ENCODE measurements around the gene NRXN3. TPM values are rescaled to one million over a fixed set of nuclear protein-coding genes. Genes with fewer than 3 reads are reported as not detected.

NRXN3 gene
- total and polyA plus RNA-seq, 7 donors, result 0.06 to 0.74 (median 0.15) TPM

DNA sequence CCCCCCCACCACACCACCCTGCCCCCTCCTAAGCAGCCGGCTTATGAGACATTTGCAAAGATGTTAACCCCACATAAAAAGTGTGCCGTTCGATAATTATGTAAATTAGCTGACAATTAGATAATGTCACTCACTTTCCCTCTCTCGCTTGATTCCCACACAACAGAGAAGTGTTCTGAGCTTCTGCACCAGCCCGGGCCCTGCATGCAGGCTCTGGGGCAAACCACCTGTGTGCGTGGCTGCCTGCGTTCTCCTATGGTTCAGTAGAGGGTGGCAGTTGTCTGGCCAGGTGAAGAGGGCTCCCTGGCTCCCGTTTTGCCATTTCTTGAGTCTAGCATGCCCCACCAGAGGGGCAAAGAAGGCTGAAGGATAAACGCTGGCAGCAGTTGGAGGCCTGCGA lies 68.0 kb downstream of the NRXN3 start:
- WGBS, 3 donors, result 81 to 85% (median 81%) methylated on average over 10 of the region's 10 CpGs
- Histone ChIP-seq H3K4me3 (no peak overlapping the region), H3K36me3 (ENCODE audit: insufficient read depth in 1 of 2, low read depth in 1 of 2) (no peaks in the 10 kb centered on the region), H3K27me3 (ENCODE audit: insufficient read depth in 3 of 3, low read length in 2 of 3) (no peaks in the 10 kb centered on the region), H3K27ac (no peak overlapping the region), H3K9me3 (no peaks in the 10 kb centered on the region), H3K4me1 (no peaks in the 10 kb centered on the region)
- TF ChIP-seq, protein P1, sequence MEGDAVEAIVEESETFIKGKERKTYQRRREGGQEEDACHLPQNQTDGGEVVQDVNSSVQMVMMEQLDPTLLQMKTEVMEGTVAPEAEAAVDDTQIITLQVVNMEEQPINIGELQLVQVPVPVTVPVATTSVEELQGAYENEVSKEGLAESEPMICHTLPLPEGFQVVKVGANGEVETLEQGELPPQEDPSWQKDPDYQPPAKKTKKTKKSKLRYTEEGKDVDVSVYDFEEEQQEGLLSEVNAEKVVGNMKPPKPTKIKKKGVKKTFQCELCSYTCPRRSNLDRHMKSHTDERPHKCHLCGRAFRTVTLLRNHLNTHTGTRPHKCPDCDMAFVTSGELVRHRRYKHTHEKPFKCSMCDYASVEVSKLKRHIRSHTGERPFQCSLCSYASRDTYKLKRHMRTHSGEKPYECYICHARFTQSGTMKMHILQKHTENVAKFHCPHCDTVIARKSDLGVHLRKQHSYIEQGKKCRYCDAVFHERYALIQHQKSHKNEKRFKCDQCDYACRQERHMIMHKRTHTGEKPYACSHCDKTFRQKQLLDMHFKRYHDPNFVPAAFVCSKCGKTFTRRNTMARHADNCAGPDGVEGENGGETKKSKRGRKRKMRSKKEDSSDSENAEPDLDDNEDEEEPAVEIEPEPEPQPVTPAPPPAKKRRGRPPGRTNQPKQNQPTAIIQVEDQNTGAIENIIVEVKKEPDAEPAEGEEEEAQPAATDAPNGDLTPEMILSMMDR (IDR thresholded peaks at IDR 0.05), result no peak
- ATAC-seq (no peak), DNase-seq (no peak)
- intact Hi-C loops (cut with DNase I), result no loop called here

DNA sequence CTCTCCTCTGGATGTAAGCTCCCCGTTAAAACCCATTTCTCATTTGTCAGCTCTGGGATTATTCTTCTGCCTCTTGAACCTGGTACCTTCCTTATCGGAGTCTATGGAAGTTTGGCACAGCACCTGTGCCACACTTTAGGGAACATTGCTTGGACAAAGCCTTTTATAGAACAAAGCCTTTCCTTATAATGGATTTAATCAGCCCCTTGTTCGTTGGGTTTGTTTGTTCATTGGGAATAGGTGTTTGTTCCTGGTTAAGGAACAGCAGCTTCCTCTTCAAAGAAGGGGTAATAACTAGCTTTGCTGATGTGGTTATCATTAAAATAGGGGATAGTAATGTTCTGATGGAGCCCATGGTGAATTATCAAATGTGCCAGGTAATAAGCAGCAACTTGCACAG lies 70.4 kb downstream of the NRXN3 start:
- ATAC-seq, result no peak
- Histone ChIP-seq H3K4me1 (no peaks in the 10 kb centered on the region), H3K4me3 (no peak overlapping the region), H3K36me3 (ENCODE audit: insufficient read depth in 1 of 2, low read depth in 1 of 2) (no peaks in the 10 kb centered on the region), H3K27ac (no peak overlapping the region), H3K27me3 (ENCODE audit: insufficient read depth in 3 of 3, low read length in 2 of 3) (no peaks in the 10 kb centered on the region), H3K9me3 (no peaks in the 10 kb centered on the region)
- 64 to 72% (median 71%) methylated on average over 3 of the region's 3 CpGs for WGBS, 3 donors
- TF ChIP-seq, protein P1 (IDR thresholded peaks at IDR 0.05), result no peak
- no peak for DNase-seq
- intact Hi-C loops (cut with DNase I), result no loop called here

DNA sequence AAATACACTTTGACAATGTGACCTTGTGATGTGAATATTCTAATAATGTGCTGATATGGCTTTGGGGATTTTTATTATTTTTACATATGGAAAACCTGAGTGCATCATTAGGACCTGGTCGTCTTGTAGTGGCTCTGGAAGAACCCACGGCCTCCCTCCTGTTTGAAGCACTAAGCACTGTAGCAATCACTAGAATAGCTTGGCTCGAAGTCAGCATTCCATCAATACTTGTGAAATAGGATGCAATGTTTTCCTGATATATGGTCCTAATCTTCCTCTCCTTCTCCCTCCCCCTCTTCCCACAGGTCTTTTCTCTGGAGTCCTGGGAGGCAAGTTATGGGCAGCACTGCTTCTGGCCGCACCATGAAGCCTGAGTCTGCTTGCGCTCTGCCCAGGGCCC lies 71.9 kb downstream of the NRXN3 start:
- ATAC-seq (no peak), DNase-seq (no peak)
- 58 to 61% (median 60%) methylated on average over 5 of the region's 5 CpGs for WGBS, 3 donors
- no peaks in the 10 kb centered on the region for H3K9me3 ChIP-seq
- H3K27me3 ChIP-seq (ENCODE audit: insufficient read depth in 3 of 3, low read length in 2 of 3), result no peaks in the 10 kb centered on the region
- intact Hi-C loops (cut with DNase I), result no loop called here
- TF ChIP-seq, protein P1 (IDR thresholded peaks at IDR 0.05), result no peak
- H3K4me3 ChIP-seq, result no peak overlapping the region
- H3K36me3 ChIP-seq (ENCODE audit: insufficient read depth in 1 of 2, low read depth in 1 of 2), result no peaks in the 10 kb centered on the region
- H3K27ac ChIP-seq, result no peak overlapping the region
- H3K4me1 ChIP-seq, result no peaks in the 10 kb centered on the region

DNA sequence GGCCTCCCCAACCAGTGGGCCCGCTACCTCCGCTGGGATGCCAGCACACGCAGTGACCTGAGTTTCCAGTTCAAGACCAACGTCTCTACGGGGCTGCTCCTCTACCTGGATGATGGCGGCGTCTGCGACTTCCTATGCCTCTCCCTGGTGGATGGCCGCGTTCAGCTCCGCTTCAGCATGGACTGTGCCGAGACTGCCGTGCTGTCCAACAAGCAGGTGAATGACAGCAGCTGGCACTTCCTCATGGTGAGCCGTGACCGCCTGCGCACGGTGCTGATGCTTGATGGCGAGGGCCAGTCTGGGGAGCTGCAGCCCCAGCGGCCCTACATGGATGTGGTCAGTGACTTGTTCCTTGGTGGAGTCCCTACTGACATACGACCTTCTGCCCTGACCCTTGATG lies 73.0 kb downstream of the NRXN3 start:
- DNase-seq, result no peak
- no peaks in the 10 kb centered on the region for H3K27me3 ChIP-seq (ENCODE audit: insufficient read depth in 3 of 3, low read length in 2 of 3)
- H3K4me1 ChIP-seq, result no peaks in the 10 kb centered on the region
- TF ChIP-seq, protein P1 (IDR thresholded peaks at IDR 0.05), result no peak
- WGBS, 3 donors, result 91 to 92% (median 91%) methylated on average over 20 of the region's 20 CpGs
- no peaks in the 10 kb centered on the region for H3K9me3 ChIP-seq
- H3K27ac ChIP-seq, result no peak overlapping the region
- no peak for ATAC-seq
- H3K4me3 ChIP-seq, result no peak overlapping the region
- H3K36me3 ChIP-seq (ENCODE audit: insufficient read depth in 1 of 2, low read depth in 1 of 2), result no peaks in the 10 kb centered on the region
- intact Hi-C loops (cut with DNase I), result no loop called here

DNA sequence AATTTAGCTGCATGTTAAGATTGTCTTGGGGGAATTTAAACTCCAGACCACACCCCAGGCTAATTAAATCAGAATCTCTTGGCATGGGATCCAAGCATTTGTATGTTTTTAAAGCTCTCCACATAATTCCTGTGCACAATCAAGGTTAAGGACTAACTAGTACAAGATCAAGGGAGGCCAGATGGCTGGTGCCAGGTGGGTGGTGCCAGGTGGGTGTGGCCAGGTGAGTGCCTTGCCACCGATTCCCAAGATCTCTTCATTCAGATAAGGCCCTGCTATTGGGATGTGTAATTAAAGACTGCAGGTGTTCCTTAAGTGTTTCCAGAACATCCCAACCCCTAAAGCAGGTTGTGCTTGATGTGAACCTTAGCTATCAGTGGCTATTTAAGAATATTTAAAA lies 75.1 kb downstream of the NRXN3 start:
- WGBS, 3 donors, result 53 to 75% (median 56%) methylated on average over 1 of the region's 1 CpG
- no peaks in the 10 kb centered on the region for H3K4me1 ChIP-seq
- H3K27me3 ChIP-seq (ENCODE audit: insufficient read depth in 3 of 3, low read length in 2 of 3), result no peaks in the 10 kb centered on the region
- no peak for ATAC-seq
- no peak for DNase-seq
- H3K9me3 ChIP-seq, result no peaks in the 10 kb centered on the region
- H3K36me3 ChIP-seq (ENCODE audit: insufficient read depth in 1 of 2, low read depth in 1 of 2), result no peaks in the 10 kb centered on the region
- intact Hi-C loops (cut with DNase I), result no loop called here
- H3K27ac ChIP-seq, result no peak overlapping the region
- H3K4me3 ChIP-seq, result no peak overlapping the region
- TF ChIP-seq, protein P1 (IDR thresholded peaks at IDR 0.05), result no peak

All from psoas muscle (tissue), 8 donors.